ENCODE data around the gene CLEC7A. TPM values are rescaled to one million over a fixed set of nuclear protein-coding genes. Genes with fewer than 3 reads are reported as not detected.

Gene CLEC7A
- total and polyA plus RNA-seq, 4 donors: 2.9 to 33.5 (median 15.3) TPM

DNA sequence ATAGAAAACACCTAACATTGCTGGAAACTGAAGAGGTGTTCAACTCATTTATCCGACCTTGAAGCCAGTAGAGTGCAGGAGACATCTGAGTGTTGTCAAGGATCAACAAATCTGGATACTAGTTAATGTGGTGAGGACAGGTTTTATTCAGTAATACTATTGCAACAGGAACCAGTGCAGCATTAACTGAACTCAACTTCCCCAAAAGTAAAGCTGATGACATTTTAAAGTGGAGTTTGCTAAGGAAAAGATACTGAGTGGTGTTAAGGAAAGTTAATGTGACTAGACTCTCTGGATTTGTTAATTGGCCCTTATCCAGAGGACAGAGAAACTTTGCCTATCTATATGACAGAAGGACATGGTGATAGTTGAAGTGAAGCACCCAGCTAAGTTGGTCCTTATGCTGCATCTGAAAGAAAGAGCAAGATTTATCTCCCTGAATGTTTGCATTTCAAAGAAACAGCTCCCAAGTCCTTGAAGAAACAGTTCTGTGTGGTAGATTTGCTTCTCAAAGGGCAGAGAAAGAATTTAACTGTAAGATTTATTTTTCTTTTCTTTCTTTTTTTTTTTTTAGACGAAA is 1.2 kb upstream of the CLEC7A start:
- no peaks in the 10 kb centered on the region for H3K36me3 ChIP-seq (ENCODE audit: control insufficient read depth in 1 of 2, insufficient read depth in 2 of 2, low read length in 1 of 2)
- DNase-seq (no peak), ATAC-seq (ENCODE audit: low FRiP score) (no peak)
- H3K4me1 ChIP-seq (ENCODE audit: control insufficient read depth in 1 of 2, insufficient read depth in 2 of 2, low read length in 2 of 2): no peaks in the 10 kb centered on the region
- no peaks in the 10 kb centered on the region for H3K27me3 ChIP-seq (ENCODE audit: control insufficient read depth in 1 of 2, insufficient read depth in 2 of 2, low read length in 1 of 2)
- intact Hi-C loops (cut with DNase I): no loop called here
- WGBS, 2 donors: 28 to 33% methylated on average over 2 of the region's 2 CpGs
- no peak overlapping the region for H3K4me3 ChIP-seq (ENCODE audit: low read length in 2 of 2)
- H3K9me3 ChIP-seq (ENCODE audit: control insufficient read depth, low read length): no peaks in the 10 kb centered on the region
- no peak overlapping the region for H3K27ac ChIP-seq (ENCODE audit: low read depth in 1 of 2, low read length in 2 of 2)

DNA sequence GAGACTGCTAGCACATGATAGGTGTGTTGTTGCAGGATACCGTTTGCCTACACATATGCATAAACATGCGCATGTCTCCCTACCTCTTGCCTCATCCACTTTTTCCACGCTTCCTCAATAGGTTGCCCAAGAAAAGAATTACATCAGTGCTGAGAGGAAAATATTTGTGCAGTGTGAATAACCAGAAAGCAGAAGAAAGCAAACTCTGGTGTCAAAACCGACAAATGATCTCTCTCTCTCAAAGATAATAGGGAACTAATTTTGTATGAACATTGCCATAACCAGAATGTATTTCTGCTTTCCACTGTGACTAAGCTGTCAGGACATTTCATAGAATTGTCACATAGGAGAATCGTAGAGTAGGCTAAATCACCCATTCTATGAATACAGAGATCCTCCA is 1.3 kb downstream of the CLEC7A start:
- ATAC-seq (ENCODE audit: low FRiP score): peak; percentile 75
- Histone ChIP-seq H3K4me1 (ENCODE audit: control insufficient read depth in 1 of 2, insufficient read depth in 2 of 2, low read length in 2 of 2) (no peaks in the 10 kb centered on the region), H3K9me3 (ENCODE audit: control insufficient read depth, low read length) (no peaks in the 10 kb centered on the region), H3K36me3 (ENCODE audit: control insufficient read depth in 1 of 2, insufficient read depth in 2 of 2, low read length in 1 of 2) (no peaks in the 10 kb centered on the region), H3K4me3 (ENCODE audit: low read length in 2 of 2) (no peak overlapping the region), H3K27ac (ENCODE audit: low read depth in 1 of 2, low read length in 2 of 2) (no peak overlapping the region), H3K27me3 (ENCODE audit: control insufficient read depth in 1 of 2, insufficient read depth in 2 of 2, low read length in 1 of 2) (no peaks in the 10 kb centered on the region)
- WGBS, 2 donors: 48 to 53% methylated on average over 5 of the region's 5 CpGs
- DNase-seq: no peak
- intact Hi-C loops (cut with DNase I): no loop called here

GRCh38 chr12:10126413-10126812 is 3.6 kb downstream of the CLEC7A start:
- 62 to 77% methylated on average over 1 of the region's 1 CpG for WGBS, 2 donors
- no peaks in the 10 kb centered on the region for H3K4me1 ChIP-seq (ENCODE audit: control insufficient read depth in 1 of 2, insufficient read depth in 2 of 2, low read length in 2 of 2)
- H3K27ac ChIP-seq (ENCODE audit: low read depth in 1 of 2, low read length in 2 of 2): no peak overlapping the region
- intact Hi-C loops (cut with DNase I): no loop called here
- no peaks in the 10 kb centered on the region for H3K9me3 ChIP-seq (ENCODE audit: control insufficient read depth, low read length)
- H3K4me3 ChIP-seq (ENCODE audit: low read length in 2 of 2): no peak overlapping the region
- no peak for ATAC-seq (ENCODE audit: low FRiP score)
- H3K36me3 ChIP-seq (ENCODE audit: control insufficient read depth in 1 of 2, insufficient read depth in 2 of 2, low read length in 1 of 2): no peaks in the 10 kb centered on the region
- no peak for DNase-seq
- no peaks in the 10 kb centered on the region for H3K27me3 ChIP-seq (ENCODE audit: control insufficient read depth in 1 of 2, insufficient read depth in 2 of 2, low read length in 1 of 2)

DNA sequence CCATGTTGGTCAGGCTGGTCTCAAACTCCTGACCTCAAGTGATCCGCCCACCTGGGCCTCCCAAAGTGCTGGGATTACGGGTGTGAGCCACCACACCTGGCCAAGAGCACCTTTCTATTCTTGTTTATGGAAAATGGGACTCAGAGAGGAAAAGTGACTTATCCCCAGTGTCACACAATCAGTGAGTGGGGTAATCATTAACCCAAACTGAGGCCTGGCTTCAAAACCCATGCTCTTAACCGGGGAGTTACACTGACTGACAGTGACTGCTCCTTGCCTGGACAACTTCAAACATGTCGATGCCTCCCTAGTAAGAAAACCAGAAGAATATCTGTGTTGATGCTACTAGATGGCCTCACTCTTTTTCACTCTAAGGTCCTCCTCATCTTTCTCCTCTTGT is 7.3 kb downstream of the CLEC7A start:
- H3K27ac ChIP-seq (ENCODE audit: low read depth in 1 of 2, low read length in 2 of 2): no peak overlapping the region
- DNase-seq (no peak), ATAC-seq (ENCODE audit: low FRiP score) (no peak)
- intact Hi-C loops (cut with DNase I): no loop called here
- H3K27me3 ChIP-seq (ENCODE audit: control insufficient read depth in 1 of 2, insufficient read depth in 2 of 2, low read length in 1 of 2): no peaks in the 10 kb centered on the region
- WGBS, 2 donors: 84 to 88% methylated on average over 4 of the region's 4 CpGs
- no peaks in the 10 kb centered on the region for H3K9me3 ChIP-seq (ENCODE audit: control insufficient read depth, low read length)
- no peaks in the 10 kb centered on the region for H3K4me1 ChIP-seq (ENCODE audit: control insufficient read depth in 1 of 2, insufficient read depth in 2 of 2, low read length in 2 of 2)
- H3K36me3 ChIP-seq (ENCODE audit: control insufficient read depth in 1 of 2, insufficient read depth in 2 of 2, low read length in 1 of 2): no peaks in the 10 kb centered on the region
- no peak overlapping the region for H3K4me3 ChIP-seq (ENCODE audit: low read length in 2 of 2)

- ATAC-seq (ENCODE audit: low FRiP score): no peak
- no peaks in the 10 kb centered on the region for H3K4me1 ChIP-seq (ENCODE audit: control insufficient read depth in 1 of 2, insufficient read depth in 2 of 2, low read length in 2 of 2)
Measured at GRCh38 chr12:10121278-10121677, 8.7 kb downstream of the CLEC7A start.

GRCh38 chr12:10119066-10119465 is 10.9 kb downstream of the CLEC7A start:
- no peaks in the 10 kb centered on the region for H3K36me3 ChIP-seq (ENCODE audit: control insufficient read depth in 1 of 2, insufficient read depth in 2 of 2, low read length in 1 of 2)
- WGBS, 2 donors: 66 to 67% methylated on average over 3 of the region's 3 CpGs
- no peak overlapping the region for H3K27ac ChIP-seq (ENCODE audit: low read depth in 1 of 2, low read length in 2 of 2)
- ATAC-seq (ENCODE audit: low FRiP score) (no peak), DNase-seq (no peak)
- no peaks in the 10 kb centered on the region for H3K9me3 ChIP-seq (ENCODE audit: control insufficient read depth, low read length)
- no peaks in the 10 kb centered on the region for H3K27me3 ChIP-seq (ENCODE audit: control insufficient read depth in 1 of 2, insufficient read depth in 2 of 2, low read length in 1 of 2)
- no peak overlapping the region for H3K4me3 ChIP-seq (ENCODE audit: low read length in 2 of 2)
- H3K4me1 ChIP-seq (ENCODE audit: control insufficient read depth in 1 of 2, insufficient read depth in 2 of 2, low read length in 2 of 2): no peaks in the 10 kb centered on the region
- intact Hi-C loops (cut with DNase I): no loop called here

More at GRCh38 chr12:10121278-10121677, 8.7 kb downstream of the CLEC7A start:
- Histone ChIP-seq H3K36me3 (ENCODE audit: control insufficient read depth in 1 of 2, insufficient read depth in 2 of 2, low read length in 1 of 2) (no peaks in the 10 kb centered on the region), H3K9me3 (ENCODE audit: control insufficient read depth, low read length) (no peaks in the 10 kb centered on the region), H3K27ac (ENCODE audit: low read depth in 1 of 2, low read length in 2 of 2) (no peak overlapping the region), H3K27me3 (ENCODE audit: control insufficient read depth in 1 of 2, insufficient read depth in 2 of 2, low read length in 1 of 2) (no peaks in the 10 kb centered on the region), H3K4me3 (ENCODE audit: low read length in 2 of 2) (no peak overlapping the region)
- DNase-seq: no peak
- intact Hi-C loops (cut with DNase I): no loop called here
- WGBS, 2 donors: 63 to 69% methylated on average over 7 of the region's 7 CpGs

DNA sequence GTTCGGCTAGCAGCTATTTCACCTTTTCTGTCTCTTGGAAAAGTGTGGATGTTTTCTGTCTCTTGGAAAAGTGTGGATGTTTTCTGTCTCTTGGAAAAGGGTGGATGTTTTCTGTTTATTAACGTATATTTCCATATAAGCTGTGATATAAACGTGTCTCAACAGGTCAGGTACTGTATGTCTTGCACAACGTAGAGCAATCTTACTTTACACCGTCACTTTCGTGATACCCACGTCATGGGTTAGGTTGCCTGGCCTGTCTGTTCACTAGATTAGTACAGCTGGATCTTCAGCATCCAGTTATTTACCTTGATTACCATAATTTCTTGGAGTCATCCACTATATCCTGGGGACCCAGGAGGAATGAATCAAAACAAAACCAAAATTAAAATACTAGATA is 14.1 kb downstream of the CLEC7A start:
- no peak overlapping the region for H3K27ac ChIP-seq (ENCODE audit: low read depth in 1 of 2, low read length in 2 of 2)
- ATAC-seq (ENCODE audit: low FRiP score): no peak
- no peaks in the 10 kb centered on the region for H3K4me1 ChIP-seq (ENCODE audit: control insufficient read depth in 1 of 2, insufficient read depth in 2 of 2, low read length in 2 of 2)
- 87 to 88% methylated on average over 7 of the region's 7 CpGs for WGBS, 2 donors
- no peak for DNase-seq
- H3K27me3 ChIP-seq (ENCODE audit: control insufficient read depth in 1 of 2, insufficient read depth in 2 of 2, low read length in 1 of 2): no peaks in the 10 kb centered on the region
- no peaks in the 10 kb centered on the region for H3K9me3 ChIP-seq (ENCODE audit: control insufficient read depth, low read length)
- H3K4me3 ChIP-seq (ENCODE audit: low read length in 2 of 2): no peak overlapping the region
- H3K36me3 ChIP-seq (ENCODE audit: control insufficient read depth in 1 of 2, insufficient read depth in 2 of 2, low read length in 1 of 2): no peaks in the 10 kb centered on the region
- intact Hi-C loops (cut with DNase I): no loop called here

- no peaks in the 10 kb centered on the region for H3K27me3 ChIP-seq (ENCODE audit: control insufficient read depth in 1 of 2, insufficient read depth in 2 of 2, low read length in 1 of 2)
- DNase-seq (no peak), ATAC-seq (ENCODE audit: low FRiP score) (no peak)
- H3K36me3 ChIP-seq (ENCODE audit: control insufficient read depth in 1 of 2, insufficient read depth in 2 of 2, low read length in 1 of 2): no peaks in the 10 kb centered on the region
- WGBS, 2 donors: 89 to 92% methylated on average over 15 of the region's 15 CpGs
- no peaks in the 10 kb centered on the region for H3K9me3 ChIP-seq (ENCODE audit: control insufficient read depth, low read length)
- intact Hi-C loops (cut with DNase I): no loop called here
- no peak overlapping the region for H3K27ac ChIP-seq (ENCODE audit: low read depth in 1 of 2, low read length in 2 of 2)
- H3K4me1 ChIP-seq (ENCODE audit: control insufficient read depth in 1 of 2, insufficient read depth in 2 of 2, low read length in 2 of 2): no peaks in the 10 kb centered on the region
- no peak overlapping the region for H3K4me3 ChIP-seq (ENCODE audit: low read length in 2 of 2)
Measured at GRCh38 chr12:10115311-10115710, 14.7 kb downstream of the CLEC7A start.

- H3K27me3 ChIP-seq (ENCODE audit: control insufficient read depth in 1 of 2, insufficient read depth in 2 of 2, low read length in 1 of 2): no peaks in the 10 kb centered on the region
- no peaks in the 10 kb centered on the region for H3K4me1 ChIP-seq (ENCODE audit: control insufficient read depth in 1 of 2, insufficient read depth in 2 of 2, low read length in 2 of 2)
- ATAC-seq (ENCODE audit: low FRiP score) (no peak), DNase-seq (no peak)
- intact Hi-C loops (cut with DNase I): no loop called here
- no peak overlapping the region for H3K27ac ChIP-seq (ENCODE audit: low read depth in 1 of 2, low read length in 2 of 2)
- no peak overlapping the region for H3K4me3 ChIP-seq (ENCODE audit: low read length in 2 of 2)
- WGBS, 2 donors: 39 to 49% methylated on average over 1 of the region's 1 CpG
- H3K9me3 ChIP-seq (ENCODE audit: control insufficient read depth, low read length): no peaks in the 10 kb centered on the region
- H3K36me3 ChIP-seq (ENCODE audit: control insufficient read depth in 1 of 2, insufficient read depth in 2 of 2, low read length in 1 of 2): no peaks in the 10 kb centered on the region
Measured at GRCh38 chr12:10113920-10114319, 16.1 kb downstream of the CLEC7A start.

All from aorta (tissue), 5 donors.